H1 (cell line): ENCODE results near the gene ELAVL2. TPM values are rescaled to one million over a fixed set of nuclear protein-coding genes. Genes with fewer than 3 reads are reported as not detected.

ENCODE experiments used
- CTCF ChIA-PET: fragments of 300-600 bp; sonication (Branson Sonifier 250); formaldehyde crosslinking; loops from one replicate; lab custom pipeline; 2021; ENCODE audit not compliant: partially characterized antibody; lab: Charles Lee
- POLR2A ChIA-PET: fragments of 300-600 bp; sonication (Branson Sonifier 250); formaldehyde crosslinking; loops from one replicate; lab custom pipeline; 2021; ENCODE audit warnings: inconsistent platforms; ENCODE audit not compliant: partially characterized antibody; lab: Charles Lee
- DNase-seq, 2 experiments: peaks; one replicate each; pipeline versions ENCODE4 v3.0.0 to v3.0.0-alpha.2; 2010 to 2022; ENCODE audit warnings: low spot score in 2 of 2, low read depth in 1 of 2, mixed read lengths in 1 of 2
- FAIRE-seq: peaks from 2 replicates; lab custom pipeline; 2011; peaks lifted over from hg19 to GRCh38; lab: Jason Lieb, UNC
- H2AFZ ChIP-seq: 2 replicates; pipeline ENCODE4 v1.8.1; 2012; ENCODE audit warnings: low read length, inconsistent platforms
- H2AK5ac ChIP-seq: 2 replicates; pipeline ENCODE4 v1.6.1; 2013; ENCODE audit warnings: low read depth, low read length
- H2BK120ac ChIP-seq: replicated peaks from 2 replicates; pipeline ENCODE3; 2013; ENCODE audit warnings: low read depth, low read length, inconsistent platforms
- H2BK12ac ChIP-seq: 2 replicates; pipeline ENCODE4 v1.6.1; 2013; ENCODE audit warnings: low read depth, low read length
- H2BK15ac ChIP-seq: 2 replicates; pipeline ENCODE4 v1.6.1; 2013; ENCODE audit warnings: low read length
- H2BK20ac ChIP-seq: 2 replicates; pipeline ENCODE4 v1.6.1; 2013; ENCODE audit warnings: low read length
- H2BK5ac ChIP-seq: 2 replicates; pipeline ENCODE4 v1.6.1; 2013; ENCODE audit warnings: low read depth, low read length
- H3K14ac ChIP-seq: 2 replicates; pipeline ENCODE4 v1.6.1; 2013; ENCODE audit warnings: inconsistent platforms; ENCODE audit not compliant: insufficient read length
- H3K18ac ChIP-seq: 2 replicates; pipeline ENCODE4 v1.6.1; 2013; ENCODE audit warnings: low read length; ENCODE audit errors: extremely low read depth
- H3K23ac ChIP-seq: 2 replicates; pipeline ENCODE4 v1.6.1; 2013; ENCODE audit warnings: inconsistent platforms; ENCODE audit not compliant: insufficient read length
- H3K23me2 ChIP-seq: 2 replicates; pipeline ENCODE4 v1.6.1; 2013; ENCODE audit warnings: low read depth, low read length
- H3K27ac ChIP-seq: 2 replicates; pipeline ENCODE4 v1.6.1; 2011; ENCODE audit warnings: low read depth, low read length, inconsistent platforms
- H3K27me3 ChIP-seq, 4 experiments: replicated peaks in 1 of 4; 1 replicate in 1 of 4; 2 replicates in 3 of 4; pipeline versions ENCODE4 v1.6.1 to v1.8.1; 2011 to 2013; ENCODE audit warnings: low read length in 3 of 4, mild to moderate bottlenecking in 3 of 4, inconsistent platforms in 2 of 4, mixed read lengths in 2 of 4, moderate library complexity in 1 of 4; ENCODE audit not compliant: control insufficient read depth in 3 of 4, insufficient read depth in 3 of 4; ENCODE audit errors: extremely low read depth in 1 of 4
- H3K36me3 ChIP-seq, 4 experiments: 2 replicates each; pipeline versions ENCODE4 v1.6.1 to v1.8.1; 2011 to 2013; ENCODE audit warnings: mild to moderate bottlenecking in 4 of 4, low read length in 3 of 4, moderate library complexity in 2 of 4, control low read depth in 1 of 4, inconsistent platforms in 1 of 4; ENCODE audit not compliant: insufficient read depth in 4 of 4, control insufficient read depth in 2 of 4
- H3K4ac ChIP-seq: replicated peaks from 2 replicates; pipeline ENCODE3; 2013; ENCODE audit warnings: low read length, low read depth, mixed read lengths, inconsistent platforms; ENCODE audit not compliant: insufficient read length
- H3K4me1 ChIP-seq, 4 experiments: replicated peaks in 1 of 4; 1 replicate in 1 of 4; 2 replicates in 3 of 4; pipeline versions ENCODE4 v1.6.1 to v1.8.1; 2011 to 2013; ENCODE audit warnings: low read length in 3 of 4, inconsistent platforms in 2 of 4, mixed read lengths in 1 of 4; ENCODE audit not compliant: insufficient read depth in 4 of 4, control insufficient read depth in 3 of 4
- H3K4me2 ChIP-seq, 2 experiments: 2 replicates each; pipeline versions ENCODE4 v1.6.1 to v1.8.1; 2011 to 2013; ENCODE audit warnings: low read depth in 2 of 2, low read length in 2 of 2, control low read depth in 1 of 2, inconsistent platforms in 1 of 2, mild to moderate bottlenecking in 1 of 2; ENCODE audit not compliant: insufficient read depth in 1 of 2
- H3K4me3 ChIP-seq, 4 experiments: fragments of 200-600, 300-600 bp in 1 of 4; sonication (generic), shearing (Covaris generic), sonication (Bioruptor Twin) in 1 of 4; 2 replicates each; pipeline versions ENCODE4 v1.5.1 to v1.8.1; 2011 to 2016; ENCODE audit warnings: low read length in 4 of 4, low read depth in 3 of 4, control low read depth in 2 of 4, inconsistent platforms in 2 of 4, mild to moderate bottlenecking in 2 of 4, mixed read lengths in 1 of 4, moderate library complexity in 1 of 4; ENCODE audit not compliant: insufficient read depth in 2 of 4; ENCODE audit errors: extremely low read depth in 1 of 4
- H3K56ac ChIP-seq: replicated peaks from 2 replicates; pipeline ENCODE3; 2013; ENCODE audit warnings: low read depth, mild to moderate bottlenecking, mixed read lengths, low read length, inconsistent platforms; ENCODE audit not compliant: insufficient read length
- H3K79me1 ChIP-seq: 2 replicates; pipeline ENCODE4 v1.6.1; 2013; ENCODE audit warnings: low read depth, low read length, control low read depth
- H3K79me2 ChIP-seq, 2 experiments: 2 replicates each; pipeline versions ENCODE4 v1.6.1 to v1.8.1; 2012 to 2013; ENCODE audit warnings: low read length in 2 of 2, mild to moderate bottlenecking in 2 of 2, inconsistent platforms in 1 of 2; ENCODE audit not compliant: insufficient read depth in 2 of 2, control insufficient read depth in 1 of 2
- H3K9ac ChIP-seq, 4 experiments: replicated peaks in 1 of 4; 1 replicate in 1 of 4; 2 replicates in 3 of 4; pipeline versions ENCODE4 v1.6.1 to v1.8.1; 2011 to 2013; ENCODE audit warnings: low read depth in 3 of 4, low read length in 3 of 4, control low read depth in 2 of 4, mild to moderate bottlenecking in 2 of 4, moderate library complexity in 2 of 4, inconsistent platforms in 1 of 4; ENCODE audit errors: extremely low read depth in 1 of 4
- H3K9me3 ChIP-seq, 2 experiments: 2 replicates each; pipeline versions ENCODE4 v1.6.1 to v1.8.1; 2012 to 2013; ENCODE audit warnings: mild to moderate bottlenecking in 2 of 2, moderate library complexity in 2 of 2, control low read depth in 1 of 2, inconsistent platforms in 1 of 2, low read depth in 1 of 2, low read length in 1 of 2, mixed read lengths in 1 of 2; ENCODE audit not compliant: insufficient read depth in 2 of 2
- H4K20me1 ChIP-seq, 2 experiments: replicated peaks in 1 of 2; 2 replicates each; pipeline versions ENCODE3 to v1.8.1; 2011 to 2013; ENCODE audit warnings: inconsistent platforms in 2 of 2, low read length in 2 of 2, mild to moderate bottlenecking in 1 of 2; ENCODE audit not compliant: insufficient read depth in 2 of 2, control insufficient read depth in 1 of 2
- H4K5ac ChIP-seq: 2 replicates; pipeline ENCODE4 v1.6.1; 2013; ENCODE audit warnings: low read length, low read depth, mixed read lengths, inconsistent platforms; ENCODE audit not compliant: insufficient read length
- H4K8ac ChIP-seq: 2 replicates; pipeline ENCODE4 v1.8.0; 2013; ENCODE audit warnings: mild to moderate bottlenecking, moderate library complexity, low read length, inconsistent platforms; ENCODE audit not compliant: insufficient read depth; ENCODE audit errors: extremely low read depth
- H4K91ac ChIP-seq: replicated peaks from 2 replicates; pipeline ENCODE3; 2013; ENCODE audit warnings: low read length, mixed read lengths, inconsistent platforms; ENCODE audit not compliant: insufficient read length
- ATF2 ChIP-seq: IDR thresholded peaks from 2 replicates; pipeline ENCODE4 v1.6.1; 2012; ENCODE audit warnings: low read length, inconsistent platforms
- BCL11A ChIP-seq, 2 experiments: IDR thresholded peaks; one replicate each; pipeline ENCODE4 v1.6.1; 2011; ENCODE audit warnings: low read depth in 2 of 2, low read length in 2 of 2, mild to moderate bottlenecking in 2 of 2
- CEBPB ChIP-seq: IDR thresholded peaks from 2 replicates; pipeline ENCODE4 v1.6.1; 2012; ENCODE audit warnings: low read depth, low read length
- FOSL1 ChIP-seq: IDR thresholded peaks from 2 replicates; pipeline ENCODE4 v1.6.1; 2011; ENCODE audit warnings: mild to moderate bottlenecking, low read depth, low read length, moderate library complexity; ENCODE audit not compliant: insufficient read depth
- KDM5A ChIP-seq: fragments of 200-600 bp; IDR thresholded peaks from 2 replicates; pipeline ENCODE4 v1.7.1; 2012; ENCODE audit warnings: mild to moderate bottlenecking, low read length, inconsistent platforms, mixed read lengths
- NRF1 ChIP-seq: IDR thresholded peaks from 2 replicates; pipeline ENCODE4 v1.6.1; 2011; ENCODE audit warnings: mild to moderate bottlenecking, low read depth, low read length, improper control_type of control experiment
- POU5F1 ChIP-seq: IDR thresholded peaks from 2 replicates; pipeline ENCODE4 v1.6.1; 2011; ENCODE audit warnings: low read depth, mild to moderate bottlenecking, low read length, moderate library complexity
- RBBP5 ChIP-seq: IDR thresholded peaks from 2 replicates; pipeline ENCODE4 v1.7.1; 2012; ENCODE audit warnings: low read depth, mild to moderate bottlenecking, inconsistent platforms, low read length, moderate library complexity, borderline replicate concordance
- SAP30 ChIP-seq: fragments of 300-600 bp; sonication (generic); IDR thresholded peaks from 2 replicates; pipeline ENCODE4 v1.7.1; 2012; ENCODE audit warnings: low read length, moderate library complexity, mild to moderate bottlenecking, inconsistent platforms; ENCODE audit not compliant: insufficient read depth, insufficient replicate concordance
- SIRT6 ChIP-seq: IDR thresholded peaks from one replicate; pipeline ENCODE4 v1.7.1; 2012; ENCODE audit warnings: low read length, inconsistent platforms
- SP1 ChIP-seq: IDR thresholded peaks from 2 replicates; pipeline ENCODE4 v1.6.1; 2011; ENCODE audit warnings: low read depth, low read length
- polyA plus RNA-seq, 7 experiments: library from polyadenylated mRNA; depleted of rRNA in 3 of 7; stranded (reverse) in 5 of 7; unstranded in 2 of 7; fragments of >200 nt in 5 of 7; fragments of 200-250 nt in 2 of 7; gene quantifications; 1 replicate in 5 of 7; 2 replicates in 1 of 7; 4 replicates in 1 of 7; pipeline versions ENCODE4 v1.2.1 to v1.2.3, GENCODE V29; 2011 to 2013; ENCODE audit warnings: missing spikeins in 2 of 7, mixed read lengths in 2 of 7
- total RNA-seq: library from RNA; stranded (reverse); fragmentation: NEBNext Ultra II Directional; extraction: Animal tissue kit (Norgen Biotek cat#: 25700); gene quantifications from 2 replicates; pipeline ENCODE4 v1.2.1, GENCODE V29; 2021
- TF ChIP-seq, protein P1 (sequence below): IDR thresholded peaks from 2 replicates; pipeline ENCODE4 v1.6.1; 2011; ENCODE audit warnings: low read depth, mild to moderate bottlenecking, low read length; ENCODE audit not compliant: insufficient read depth

Gene ELAVL2
- total and polyA plus RNA-seq, 2 of the 8 experiments (the other 6 are each of a cell fraction or from before 2014, with no cell fraction given), result 4.9 to 21.9 TPM

- Histone ChIP-seq H3K56ac (no peak overlapping the region), H3K14ac (no peak overlapping the region), H3K9ac (no peak overlapping the region), H3K4me3 (no peak overlapping the region), H2BK5ac (no peak overlapping the region), H3K4ac (no peak overlapping the region), H3K9me3 (no peaks in the 10 kb centered on the region), H2BK15ac (no peak overlapping the region), H3K23me2 (no peaks in the 10 kb centered on the region), H3K27ac (no peak overlapping the region), H3K4me2 (no peak overlapping the region), H3K36me3 (no peaks in the 10 kb centered on the region), H3K27me3 (no peaks in the 10 kb centered on the region), H2BK120ac (no peak overlapping the region), H3K18ac (no peak overlapping the region), H4K5ac (no peak overlapping the region), H3K23ac (no peak overlapping the region), H3K79me2 (peaks cover 5 to 99% of the 10 kb centered on the region in 2 experiments), H4K20me1 (peaks cover 0 to 9% of the 10 kb centered on the region in 2 experiments), H2AK5ac (no peak overlapping the region), H2BK20ac (no peak overlapping the region), H4K91ac (no peak overlapping the region), H4K8ac (no peak overlapping the region), H3K79me1 (peaks cover 5% of the 10 kb centered on the region; the same call in 1 of the 2 replicates), H2BK12ac (no peak overlapping the region), H3K4me1 (peaks cover 9 to 40% (median 25%) of the 10 kb centered on the region in 4 experiments; a peak in 6 of 7 replicates), H2AFZ (no peak overlapping the region)
- ChIA-PET CTCF (interaction anchor here (1.2 kb wide), 1 partner anchor 10 kb away, joined by 4 read pairs; no protein-coding TSS in a partner anchor), POLR2A (interaction anchor here (0.7 to 1.1 kb wide), 3 partner anchors 9 to 28 kb away, joined by 3 to 9 read pairs (median 3); no protein-coding TSS in a partner anchor)
- FAIRE-seq (no peak), DNase-seq (no peak)
- TF ChIP-seq NRF1 (no peak), SP1 (no peak), RBBP5 (no peak), SIRT6 (no peak), KDM5A (no peak), ATF2 (no peak), CEBPB (no peak), BCL11A (IDR thresholded peaks at IDR 0.05; ENCODE audit: low read depth in 2 of 2, low read length in 2 of 2) (no peak), SAP30 (no peak), FOSL1 (no peak), POU5F1 (no peak)
- TF ChIP-seq, protein P1, sequence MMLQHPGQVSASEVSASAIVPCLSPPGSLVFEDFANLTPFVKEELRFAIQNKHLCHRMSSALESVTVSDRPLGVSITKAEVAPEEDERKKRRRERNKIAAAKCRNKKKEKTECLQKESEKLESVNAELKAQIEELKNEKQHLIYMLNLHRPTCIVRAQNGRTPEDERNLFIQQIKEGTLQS, result no peak
Measured at GRCh38 chr9:23772385-23772783, 53.7 kb downstream of the ELAVL2 start.
